Ishikawa (cell line): ENCODE data around the gene ELFN1.

Experiments used
- EGR1 ChIP-seq: IDR thresholded peaks from 2 replicates; pipeline ENCODE4 v1.6.1; 2012
- EP300 ChIP-seq: IDR thresholded peaks from 2 replicates; pipeline ENCODE4 v1.6.1; 2012; ENCODE audit warnings: borderline replicate concordance
- FOXM1 ChIP-seq: IDR thresholded peaks from 2 replicates; pipeline ENCODE4 v1.6.1; 2012; ENCODE audit warnings: low read depth, borderline replicate concordance

DNA sequence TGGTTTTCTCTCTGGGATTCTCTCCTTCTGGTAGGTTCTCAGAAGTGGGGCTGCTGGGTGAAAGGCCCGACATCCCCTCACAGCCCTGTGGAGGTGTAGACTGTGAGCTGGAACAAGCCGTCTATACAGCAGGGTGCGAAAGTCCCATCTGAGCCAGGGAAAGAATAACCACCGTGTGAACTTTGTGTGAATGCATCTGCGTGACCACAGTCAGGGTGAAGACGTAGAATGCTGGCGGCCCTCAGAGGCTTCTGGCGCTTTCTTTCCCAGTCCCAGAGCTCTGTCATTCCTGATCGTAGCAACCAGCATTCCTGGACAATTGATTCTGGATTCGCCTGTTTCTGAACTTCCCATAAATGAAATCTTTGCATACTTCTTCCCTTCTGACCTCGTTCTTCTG, 30.0 kb downstream of the ELFN1 start:
- TF ChIP-seq EP300 (no peak), FOXM1 (no peak), EGR1 (no peak)
